GM06990 (cell line): ENCODE measurements around the gene SLFNL1.

Source experiments
- DNase-seq: peaks from one replicate; pipeline ENCODE4 v3.0.0-alpha.2; 2011; ENCODE audit not compliant: insufficient read length; ENCODE audit errors: extremely low read depth
- H3K27me3 ChIP-seq: replicated peaks from 2 replicates; pipeline ENCODE4 v1.6.0; 2011; ENCODE audit warnings: low read length; ENCODE audit not compliant: control insufficient read depth, insufficient read depth
- H3K36me3 ChIP-seq: 2 replicates; pipeline ENCODE4 v1.5.1; 2011; ENCODE audit warnings: low read length; ENCODE audit not compliant: control insufficient read depth, insufficient read depth
- H3K4me3 ChIP-seq: replicated peaks from 2 replicates; pipeline ENCODE4 v1.5.1; 2011; ENCODE audit warnings: low read depth, mild to moderate bottlenecking, control low read depth, low read length
- CTCF ChIP-seq: IDR thresholded peaks from 2 replicates; pipeline ENCODE4 v1.5.1; 2011; ENCODE audit warnings: low read length, control low read depth, mild to moderate bottlenecking, inconsistent platforms; ENCODE audit not compliant: insufficient read depth, poor library complexity, severe bottlenecking

The SLFNL1 gene

GRCh38 chr1:41023279-41023990 is 1.9 kb upstream of the SLFNL1 start:
- no peak for TF ChIP-seq CTCF
- no peak overlapping the region for H3K4me3 ChIP-seq
- peaks cover 15% of the 10 kb centered on the region for H3K36me3 ChIP-seq
- H3K27me3 ChIP-seq = no peaks in the 10 kb centered on the region
- DNase-seq = no peak

GRCh38 chr1:41022424-41022823 is 899 bp upstream of the SLFNL1 start:
- TF ChIP-seq CTCF = no peak
- H3K27me3 ChIP-seq = no peaks in the 10 kb centered on the region
- H3K36me3 ChIP-seq = peaks cover 15% of the 10 kb centered on the region
- H3K4me3 ChIP-seq = no peak overlapping the region
- DNase-seq = no peak

DNA sequence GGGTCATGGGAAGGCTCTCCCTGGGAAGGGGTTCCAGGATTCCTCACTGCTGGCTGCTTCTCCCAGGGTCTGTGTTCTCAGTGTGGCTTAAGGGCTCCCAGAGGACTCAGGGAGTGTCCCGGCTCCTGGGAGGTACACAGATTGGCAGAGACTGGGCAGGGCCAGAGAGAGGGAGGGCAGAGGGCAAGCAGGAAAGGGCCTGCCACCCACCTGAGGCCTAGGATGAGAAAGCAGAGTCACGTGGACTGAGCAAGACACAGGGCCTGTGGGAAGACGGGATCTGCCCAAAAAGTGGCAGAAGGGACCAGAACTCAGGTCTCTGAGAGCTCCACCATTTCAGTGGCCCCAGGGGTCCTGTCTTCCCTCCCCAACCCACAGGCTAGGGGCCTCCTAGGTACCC is 871 bp downstream of the SLFNL1 start:
- no peak for TF ChIP-seq CTCF
- Histone ChIP-seq H3K4me3 (no peak overlapping the region), H3K27me3 (no peaks in the 10 kb centered on the region), H3K36me3 (peaks cover 24% of the 10 kb centered on the region)
- no peak for DNase-seq

- H3K36me3 ChIP-seq = peaks cover 25% of the 10 kb centered on the region
- H3K27me3 ChIP-seq = no peaks in the 10 kb centered on the region
- DNase-seq = no peak
- no peak for TF ChIP-seq CTCF
- no peak overlapping the region for H3K4me3 ChIP-seq
These were observed 1.4 kb downstream of the SLFNL1 start for GRCh38 chr1:41020109-41020576.

GRCh38 chr1:41019353-41019745 is 2.2 kb downstream of the SLFNL1 start:
- Histone ChIP-seq H3K4me3 (no peak overlapping the region), H3K27me3 (no peaks in the 10 kb centered on the region), H3K36me3 (peaks cover 25% of the 10 kb centered on the region)
- DNase-seq = no peak
- TF ChIP-seq CTCF = no peak

- Histone ChIP-seq H3K4me3 (no peak overlapping the region), H3K36me3 (peaks cover 24% of the 10 kb centered on the region), H3K27me3 (no peaks in the 10 kb centered on the region)
- DNase-seq = no peak
- TF ChIP-seq CTCF = no peak
These were observed 3.5 kb downstream of the SLFNL1 start for GRCh38 chr1:41018018-41018410.
